HEK293T (cell line): ENCODE results near the gene XRN1.
"Not testable (repeated sequence)": the region's sequence is repeated elsewhere in the genome, so short reads cannot be mapped to it uniquely, and the experiment has no call there.

ENCODE experiments used
- CTCF ChIA-PET: fragments of 350-600 bp; formaldehyde crosslinking; extraction: SDS; loops from one replicate; lab custom pipeline; 2021; ENCODE audit warnings: antibody characterized with exemption, inconsistent platforms; lab: Yijun Ruan, JAX
- POLR2A ChIA-PET: fragments of 350-600 bp; formaldehyde crosslinking; extraction: SDS; loops from one replicate; lab custom pipeline; 2020; ENCODE audit warnings: antibody characterized with exemption, inconsistent platforms; lab: Yijun Ruan, JAX
- DNase-seq: peaks from one replicate; pipeline ENCODE4 v3.0.0; 2012; ENCODE audit warnings: mixed read lengths; ENCODE audit errors: extremely low spot score
- ARNT ChIP-seq: fragments of 450-650 bp; IDR thresholded peaks from 2 replicates; pipeline ENCODE4 v1.6.1; 2017; ENCODE audit warnings: mild to moderate bottlenecking
- BHLHE40 ChIP-seq: fragments of 450-650 bp; IDR thresholded peaks from 2 replicates; pipeline ENCODE4 v1.6.1; 2016; ENCODE audit warnings: mild to moderate bottlenecking, moderate library complexity, borderline replicate concordance
- CTBP1 ChIP-seq: fragments of 450-650 bp; IDR thresholded peaks from 2 replicates; pipeline ENCODE4 v1.6.1; 2016; ENCODE audit warnings: borderline replicate concordance
- ELF4 ChIP-seq: fragments of 450-650 bp; IDR thresholded peaks from 2 replicates; pipeline ENCODE4 v1.6.1; 2017; ENCODE audit warnings: antibody characterized with exemption
- FOXA1 ChIP-seq: fragments of 450-650 bp; IDR thresholded peaks from 2 replicates; pipeline ENCODE4 v1.6.1; 2016; ENCODE audit warnings: mild to moderate bottlenecking
- FOXK2 ChIP-seq: fragments of 450-650 bp; IDR thresholded peaks from 2 replicates; pipeline ENCODE4 v1.6.1; 2016; ENCODE audit warnings: mild to moderate bottlenecking
- FOXM1 ChIP-seq: fragments of 450-650 bp; IDR thresholded peaks from 2 replicates; pipeline ENCODE4 v1.6.1; 2017; ENCODE audit warnings: mild to moderate bottlenecking, borderline replicate concordance
- HDGF ChIP-seq: fragments of 450-650 bp; IDR thresholded peaks from 2 replicates; pipeline ENCODE4 v1.6.1; 2017; ENCODE audit warnings: antibody characterized with exemption, borderline replicate concordance
- L3MBTL2 ChIP-seq: fragments of 450-650 bp; conservative IDR thresholded peaks from 2 replicates; pipeline ENCODE4 v1.6.1; 2016; ENCODE audit warnings: mild to moderate bottlenecking
- LEF1 ChIP-seq: fragments of 450-650 bp; IDR thresholded peaks from 2 replicates; pipeline ENCODE4 v1.6.1; 2017; ENCODE audit warnings: mild to moderate bottlenecking, borderline replicate concordance
- NFRKB ChIP-seq: fragments of 450-650 bp; IDR thresholded peaks from 2 replicates; pipeline ENCODE4 v1.6.1; 2016; ENCODE audit warnings: mild to moderate bottlenecking, moderate library complexity
- PKNOX1 ChIP-seq: fragments of 450-650 bp; IDR thresholded peaks from 2 replicates; pipeline ENCODE4 v1.6.1; 2016
- SP1 ChIP-seq: fragments of 450-650 bp; IDR thresholded peaks from 2 replicates; pipeline ENCODE4 v1.6.1; 2017
- SUZ12 ChIP-seq: fragments of 450-650 bp; IDR thresholded peaks from 2 replicates; pipeline ENCODE4 v1.6.1; 2016; ENCODE audit warnings: mild to moderate bottlenecking
- TARDBP ChIP-seq: fragments of 450-650 bp; IDR thresholded peaks from 2 replicates; pipeline ENCODE4 v1.6.1; 2016
- ZNF384 ChIP-seq: fragments of 450-650 bp; IDR thresholded peaks from 2 replicates; pipeline ENCODE4 v1.6.1; 2016

XRN1 gene

GRCh38 chr3:142359367-142359766 is 88.5 kb downstream of the XRN1 start:
- POLR2A ChIA-PET, result no interaction called here

GRCh38 chr3:142356818-142357217 is 91.0 kb downstream of the XRN1 start:
- no peak for TF ChIP-seq FOXK2
- TF ChIP-seq ARNT, result no peak
- no peak for TF ChIP-seq L3MBTL2
- ChIA-PET POLR2A (no interaction called here), CTCF (no interaction called here)
- DNase-seq, result no peak

More at GRCh38 chr3:142359367-142359766, 88.5 kb downstream of the XRN1 start:
- CTCF ChIA-PET, result no interaction called here
- no peak for TF ChIP-seq TARDBP
- TF ChIP-seq SUZ12, result no peak
- no peak for TF ChIP-seq FOXK2
- no peak for TF ChIP-seq BHLHE40
- no peak for TF ChIP-seq FOXM1
- TF ChIP-seq ZNF384, result no peak
- no peak for DNase-seq

DNA sequence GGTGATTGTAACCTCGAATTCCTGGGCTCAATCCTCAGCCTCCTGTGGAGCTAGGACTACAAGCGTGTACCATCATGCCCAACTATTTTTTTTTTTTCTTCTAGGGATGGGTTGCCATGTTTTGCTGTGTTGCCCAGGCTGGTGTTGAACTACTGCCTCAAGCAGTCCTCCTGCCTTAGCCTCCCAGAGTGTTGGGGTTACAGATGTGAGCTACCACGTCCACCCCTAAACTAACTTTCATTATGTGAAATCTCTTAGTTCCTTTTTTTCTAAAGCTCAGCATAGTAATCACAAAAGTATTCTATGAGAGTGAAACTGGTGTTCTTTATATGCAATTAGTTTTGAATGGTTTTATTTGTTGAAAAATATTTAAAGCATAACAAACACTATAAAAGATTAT is 92.1 kb downstream of the XRN1 start:
- CTCF ChIA-PET, result no interaction called here
- no peak for DNase-seq
- POLR2A ChIA-PET, result no interaction called here
- no peak for TF ChIP-seq HDGF
- TF ChIP-seq L3MBTL2, result no peak
- no peak for TF ChIP-seq SP1
- no peak for TF ChIP-seq BHLHE40
- TF ChIP-seq PKNOX1, result no peak
- no peak for TF ChIP-seq TARDBP
- no peak for TF ChIP-seq FOXK2
- TF ChIP-seq FOXM1, result no peak
- no peak for TF ChIP-seq FOXA1
- no peak for TF ChIP-seq CTBP1
- no peak for TF ChIP-seq ELF4
- no peak for TF ChIP-seq SUZ12
- TF ChIP-seq NFRKB, result no peak
- TF ChIP-seq ZNF384, result no peak
- no peak for TF ChIP-seq LEF1
- TF ChIP-seq ARNT, result no peak

- ChIA-PET CTCF (no interaction called here), POLR2A (no interaction called here)
- no peak for DNase-seq
- no peak for TF ChIP-seq LEF1
- no peak for TF ChIP-seq FOXK2
- no peak for TF ChIP-seq TARDBP
- TF ChIP-seq SUZ12, result no peak
- TF ChIP-seq ELF4, result no peak
- TF ChIP-seq ARNT, result no peak
- TF ChIP-seq BHLHE40, result no peak
- TF ChIP-seq SP1, result no peak
- no peak for TF ChIP-seq ZNF384
- no peak for TF ChIP-seq FOXM1
- TF ChIP-seq CTBP1, result no peak
- TF ChIP-seq PKNOX1, result no peak
- no peak for TF ChIP-seq L3MBTL2
- TF ChIP-seq FOXA1, result no peak
- no peak for TF ChIP-seq HDGF
- no peak for TF ChIP-seq NFRKB
Observed at GRCh38 chr3:142354076-142354475, 93.8 kb downstream of the XRN1 start.

- no peak for DNase-seq
- TF ChIP-seq LEF1 (no peak), ZNF384 (no peak), L3MBTL2 (no peak), FOXA1 (no peak), PKNOX1 (no peak), HDGF (no peak), NFRKB (no peak), ARNT (no peak), CTBP1 (no peak), TARDBP (no peak), BHLHE40 (no peak), FOXK2 (no peak), SP1 (no peak), ELF4 (no peak), FOXM1 (no peak), SUZ12 (no peak)
- POLR2A ChIA-PET, result no interaction called here
- CTCF ChIA-PET, result no interaction called here
Observed at GRCh38 chr3:142353571-142353970, 94.3 kb downstream of the XRN1 start.

- DNase-seq, POLR2A ChIA-PET, CTCF ChIA-PET: not testable (repeated sequence)
Observed at GRCh38 chr3:142352698-142353097, 95.1 kb downstream of the XRN1 start.

- ChIA-PET CTCF (no interaction called here), POLR2A (no interaction called here)
- no peak for DNase-seq
- TF ChIP-seq FOXA1, result no peak
- no peak for TF ChIP-seq TARDBP
- TF ChIP-seq LEF1, result no peak
- TF ChIP-seq HDGF, result no peak
- TF ChIP-seq ARNT, result no peak
- TF ChIP-seq NFRKB, result no peak
- no peak for TF ChIP-seq FOXK2
- TF ChIP-seq SP1, result no peak
- no peak for TF ChIP-seq PKNOX1
- no peak for TF ChIP-seq BHLHE40
Observed at GRCh38 chr3:142348460-142348859, 99.4 kb downstream of the XRN1 start.
